Measurements from ENCODE around the gene MPHOSPH9. TPM values are rescaled to one million over a fixed set of nuclear protein-coding genes. Genes with fewer than 3 reads are reported as not detected.

MPHOSPH9 gene
- total and polyA plus RNA-seq, 2 of the 4 experiments (the other 2 are of a cell fraction): 7.6 to 17.0 TPM

- ChIA-PET CTCF (interaction anchor here (1.1 to 1.3 kb wide), 3 partner anchors 23 to 108 kb away, joined by 3 to 5 read pairs (median 4); no protein-coding TSS in a partner anchor), POLR2A (ENCODE audit: unreplicated experiment) (interaction anchor here (1.4 kb wide), 1 partner anchor 108 kb away, joined by 3 read pairs; no protein-coding TSS in a partner anchor)
- no peak overlapping the region; the same call in 1 of the 2 replicates for H3K56ac ChIP-seq (ENCODE audit: extremely low read depth, insufficient read depth, low read length)
- H4K8ac ChIP-seq (ENCODE audit: low read depth in 2 of 2, low read length in 2 of 2): peak overlapping the region; percentile 55 to 75; a peak in 2 of 4 replicates
- H3K9me1 ChIP-seq (ENCODE audit: insufficient read depth, low read length): no peaks in the 10 kb centered on the region; the same call in 1 of the 2 replicates
- BruUV-seq (replicated peaks): no TSS peak
- H4K5ac ChIP-seq (ENCODE audit: low read depth, low read length): no peak overlapping the region
- peak overlapping the region; percentile 39 for H3K23ac ChIP-seq (ENCODE audit: low read depth, low read length)
- H4K20me1 ChIP-seq (ENCODE audit: insufficient read depth, low read length): peaks cover 2% of the 10 kb centered on the region; the same call in 1 of the 2 replicates
- H3K9me3 ChIP-seq (ENCODE audit: control insufficient read depth, insufficient read depth, low read length): no peaks in the 10 kb centered on the region
- no peak overlapping the region; the same call in 1 of the 2 replicates for H3K27ac ChIP-seq (ENCODE audit: insufficient read depth, low read length)
- in situ Hi-C loops (cut with MboI; ENCODE audit: low sequenced_read_pairs) (loop anchor here (10.0 kb wide), 1 partner anchor 165 kb away; the partner anchor contains the start of gene ARL6IP4), intact Hi-C loops (cut with micrococcal nuclease) (loop anchor here (2.0 kb wide), 2 partner anchors 35 to 175 kb away; partner anchors contain the start of gene OGFOD2), dilution Hi-C loops (cut with HindIII; ENCODE audit: low sequenced_read_pairs, unreplicated experiment) (no loop called here)
- ATAC-seq (ENCODE audit: low read depth): no peak
- H2BK120ac ChIP-seq (ENCODE audit: low read depth, low read length): peak overlapping the region; percentile 53
- peak overlapping the region; percentile 94 for H2AFZ ChIP-seq (replicated peaks; ENCODE audit: low read length, poor library complexity)
- H3K4ac ChIP-seq (ENCODE audit: low read depth, low read length): peak overlapping the region; percentile 45
- no peak for DNase-seq
- H3K36me3 ChIP-seq (ENCODE audit: control insufficient read depth, insufficient read depth, low read length): peaks cover 4% of the 10 kb centered on the region; the same call in 1 of the 2 replicates
- WGBS, 2 experiments (ENCODE audit: extremely low coverage in 2 of 2, insufficient read length in 1 of 2): 50% methylated on average over 5 of the region's 22 CpGs; no CpG with 5 or more reads in 1 of the 2 experiments
- no peak overlapping the region for H2BK15ac ChIP-seq (ENCODE audit: low read depth, low read length)
- peak overlapping the region; percentile 98 for H2AK9ac ChIP-seq (replicated peaks; ENCODE audit: low read depth, low read length, poor library complexity)
- H3K9ac ChIP-seq (ENCODE audit: low read depth, low read length): peak overlapping the region; percentile 85
- no peaks in the 10 kb centered on the region for H3K27me3 ChIP-seq (ENCODE audit: control insufficient read depth, insufficient read depth, low read length)
- peak overlapping the region; percentile 67 for H2AK5ac ChIP-seq (ENCODE audit: low read depth, low read length)
- peak overlapping the region; percentile 68 for H3K14ac ChIP-seq (replicated peaks; ENCODE audit: low read depth, low read length)
- H3K4me3 ChIP-seq (ENCODE audit: insufficient read depth, low read depth, low read length): peak overlapping the region; percentile 53
- H3K4me2 ChIP-seq (ENCODE audit: low read depth, low read length): peak overlapping the region; percentile 81
- peaks cover 15% of the 10 kb centered on the region for H3K4me1 ChIP-seq (ENCODE audit: control insufficient read depth, insufficient read depth, low read length)
- no peak overlapping the region; the same call in 1 of the 2 replicates for H3K18ac ChIP-seq (ENCODE audit: low read depth, low read length)
- H2BK20ac ChIP-seq (ENCODE audit: low read depth, low read length): no peak overlapping the region
- no peak for TF ChIP-seq SMC3 (IDR thresholded peaks at IDR 0.05; ENCODE audit: low read depth, low read length)
- TF ChIP-seq RAD21 (IDR thresholded peaks at IDR 0.05; ENCODE audit: low read length): no peak
- no peak for TF ChIP-seq MXI1 (IDR thresholded peaks at IDR 0.05; ENCODE audit: borderline replicate concordance, low read depth, low read length)
- TF ChIP-seq RCOR1 (IDR thresholded peaks at IDR 0.05; ENCODE audit: insufficient replicate concordance, low read length): no peak
- TF ChIP-seq MAZ (IDR thresholded peaks at IDR 0.05; ENCODE audit: borderline replicate concordance, low read depth, low read length): no peak
- TF ChIP-seq FOS (IDR thresholded peaks at IDR 0.05; ENCODE audit: low read depth, low read length): no peak
- TF ChIP-seq POLR2A (IDR thresholded peaks at IDR 0.05; ENCODE audit: low read depth, low read length): no peak
- TF ChIP-seq BHLHE40 (IDR thresholded peaks at IDR 0.05; ENCODE audit: low read depth, low read length): no peak
- no peak for TF ChIP-seq NFE2L2 (IDR thresholded peaks at IDR 0.05; ENCODE audit: low read depth, low read length)
- no peak for TF ChIP-seq USF2 (IDR thresholded peaks at IDR 0.05; ENCODE audit: low read depth, low read length)
- no peak for TF ChIP-seq RFX5 (IDR thresholded peaks at IDR 0.05; ENCODE audit: low read depth, low read length)
- TF ChIP-seq CTCF (conservative IDR thresholded peaks at IDR 0.05; ENCODE audit: low read depth, low read length): no peak
- TF ChIP-seq MAFK (IDR thresholded peaks at IDR 0.05; ENCODE audit: low read depth, low read length): no peak
- peak overlapping the region; percentile 68 for H4K91ac ChIP-seq (ENCODE audit: insufficient read depth, low read depth, low read length)
- H3K79me1 ChIP-seq (ENCODE audit: low read depth in 1 of 2, low read length in 2 of 2): peaks cover 4 to 34% of the 10 kb centered on the region in 2 experiments
- H2BK5ac ChIP-seq (ENCODE audit: low read depth, low read length, poor library complexity, severe bottlenecking): no peak overlapping the region
Observed at GRCh38 chr12:123149501-123150274, 83.3 kb downstream of the MPHOSPH9 start.

Data from IMR-90 (cell line).